GM10248 (cell line): ENCODE results near the gene SCD.
A peak's percentile ranks its signal among the peaks of the same experiment; 100 is the strongest.

Experiments used
- CTCF ChIA-PET: fragments of 300-600 bp; sonication (Branson Sonifier 250); formaldehyde crosslinking; extraction: SDS; loops from one replicate; lab custom pipeline; 2021; ENCODE audit warnings: antibody characterized with exemption; lab: Yijun Ruan, JAX
- POLR2A ChIA-PET: fragments of 350-650 bp; sonication (Branson Sonifier 250); formaldehyde crosslinking; extraction: SDS; loops from one replicate; lab custom pipeline; 2020; ENCODE audit warnings: antibody characterized with exemption; lab: Yijun Ruan, JAX
- DNase-seq: peaks from one replicate; pipeline ENCODE4 v3.0.0; 2012; ENCODE audit errors: extremely low spot score
- TF ChIP-seq, protein P1 (sequence below): IDR thresholded peaks from 2 replicates; pipeline ENCODE4 v1.5.1; 2012; ENCODE audit warnings: mild to moderate bottlenecking, low read depth; ENCODE audit errors: extremely low read depth, missing control alignments, control extremely low read depth

SCD gene

GRCh38 chr10:100338434-100339036, 8.5 kb upstream of the SCD start:
- ChIA-PET CTCF (interaction anchor here (0.7 to 12.6 kb wide), 25 partner anchors 11 to 197 kb away, joined by 3 to 147 read pairs (median 4); partner anchors contain the start of genes HIF1AN, PKD2L1 and SCD), POLR2A (no interaction called here)
- DNase-seq = peak; percentile 81
- TF ChIP-seq, protein P1, sequence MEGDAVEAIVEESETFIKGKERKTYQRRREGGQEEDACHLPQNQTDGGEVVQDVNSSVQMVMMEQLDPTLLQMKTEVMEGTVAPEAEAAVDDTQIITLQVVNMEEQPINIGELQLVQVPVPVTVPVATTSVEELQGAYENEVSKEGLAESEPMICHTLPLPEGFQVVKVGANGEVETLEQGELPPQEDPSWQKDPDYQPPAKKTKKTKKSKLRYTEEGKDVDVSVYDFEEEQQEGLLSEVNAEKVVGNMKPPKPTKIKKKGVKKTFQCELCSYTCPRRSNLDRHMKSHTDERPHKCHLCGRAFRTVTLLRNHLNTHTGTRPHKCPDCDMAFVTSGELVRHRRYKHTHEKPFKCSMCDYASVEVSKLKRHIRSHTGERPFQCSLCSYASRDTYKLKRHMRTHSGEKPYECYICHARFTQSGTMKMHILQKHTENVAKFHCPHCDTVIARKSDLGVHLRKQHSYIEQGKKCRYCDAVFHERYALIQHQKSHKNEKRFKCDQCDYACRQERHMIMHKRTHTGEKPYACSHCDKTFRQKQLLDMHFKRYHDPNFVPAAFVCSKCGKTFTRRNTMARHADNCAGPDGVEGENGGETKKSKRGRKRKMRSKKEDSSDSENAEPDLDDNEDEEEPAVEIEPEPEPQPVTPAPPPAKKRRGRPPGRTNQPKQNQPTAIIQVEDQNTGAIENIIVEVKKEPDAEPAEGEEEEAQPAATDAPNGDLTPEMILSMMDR = peak; percentile 89

- peak; percentile 60 for DNase-seq
- TF ChIP-seq, protein P1 = no peak
- ChIA-PET CTCF (interaction anchor here (0.7 to 12.6 kb wide), 24 partner anchors 10 to 196 kb away, joined by 3 to 147 read pairs (median 4); partner anchors contain the start of genes HIF1AN, PKD2L1 and SCD), POLR2A (interaction anchor here (0.6 kb wide), 1 partner anchor 36 kb away, joined by 3 read pairs; no protein-coding TSS in a partner anchor)
Observed at GRCh38 chr10:100339236-100339635, 7.8 kb upstream of the SCD start.

GRCh38 chr10:100340948-100341847, 5.8 kb upstream of the SCD start:
- TF ChIP-seq, protein P1 = no peak

GRCh38 chr10:100341953-100342626, 4.9 kb upstream of the SCD start:
- POLR2A ChIA-PET = no interaction called here
- peak; percentile 61 for DNase-seq
- CTCF ChIA-PET = interaction anchor here (0.7 to 12.6 kb wide), 12 partner anchors 8 to 194 kb away, joined by 3 to 147 read pairs (median 4); partner anchors contain the start of genes HIF1AN and PKD2L1
- TF ChIP-seq, protein P1 = peak; percentile 72

More at GRCh38 chr10:100340948-100341847, 5.8 kb upstream of the SCD start:
- ChIA-PET POLR2A (no interaction called here), CTCF (interaction anchor here (0.8 to 12.6 kb wide), 5 partner anchors 13 to 178 kb away, joined by 3 to 147 read pairs (median 4); partner anchors contain the start of gene PKD2L1)
- no peak for DNase-seq

DNA sequence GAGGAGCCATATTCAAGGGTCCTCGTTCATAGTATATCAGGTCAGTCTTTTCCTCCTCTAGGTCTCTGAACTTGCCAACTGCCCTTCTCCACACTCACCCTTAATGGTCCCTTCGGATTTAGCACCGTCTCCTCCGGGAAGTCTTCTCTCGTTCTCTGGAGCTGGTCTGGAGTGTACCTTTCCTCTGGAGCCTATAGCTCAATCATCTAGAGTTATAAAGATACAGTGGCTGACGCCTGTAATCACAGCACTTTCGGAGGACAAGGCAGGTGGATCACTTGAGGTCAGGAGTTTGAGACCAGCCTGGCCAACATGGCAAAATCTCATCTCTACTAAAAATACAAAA, 4.4 kb upstream of the SCD start:
- ChIA-PET POLR2A (no interaction called here), CTCF (interaction anchor here (0.7 to 12.6 kb wide), 11 partner anchors 9 to 193 kb away, joined by 3 to 147 read pairs (median 4); partner anchors contain the start of genes HIF1AN and PKD2L1)
- no peak for DNase-seq
- TF ChIP-seq, protein P1 = no peak
